ENCODE measurements around the gene OLFM2. TPM values are rescaled to one million over a fixed set of nuclear protein-coding genes. Genes with fewer than 3 reads are reported as not detected.

Gene OLFM2
- total RNA-seq, 1 experiment from 2014 or later = 106 TPM

DNA sequence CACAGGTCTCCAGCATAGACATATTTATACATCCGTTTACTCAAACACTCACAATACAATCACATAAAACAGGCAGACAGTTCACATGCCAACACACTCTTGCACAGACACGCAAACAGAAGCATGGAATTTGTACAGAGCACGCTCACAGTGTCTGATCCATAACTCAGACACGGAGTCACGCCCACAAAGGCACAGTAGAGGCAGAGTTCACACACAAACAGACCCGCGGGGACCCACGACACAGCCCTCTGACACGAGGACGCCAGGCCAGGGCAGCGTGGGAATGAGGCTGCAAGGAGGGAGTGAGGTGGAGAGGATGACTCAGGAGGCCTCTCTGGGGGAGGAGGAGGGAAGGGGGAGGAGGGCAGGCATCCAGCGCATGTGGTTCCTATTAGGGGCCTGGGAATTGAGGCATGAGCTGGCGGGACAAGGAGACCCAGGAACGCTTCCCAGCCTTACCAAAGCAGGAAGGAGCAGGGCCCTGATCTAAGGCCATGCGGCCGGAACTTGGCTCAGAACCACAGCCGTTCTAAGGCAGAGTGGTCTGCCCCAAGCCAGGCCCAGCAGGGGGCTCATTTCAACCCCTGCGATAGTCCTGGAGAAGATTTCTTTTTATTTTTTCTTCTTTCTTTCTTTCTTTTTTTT lies 9.1 kb upstream of the OLFM2 start:
- no peaks in the 10 kb centered on the region for H3K27me3 ChIP-seq (replicated peaks; ENCODE audit: insufficient read depth, low read depth, low read length, poor library complexity)
- POLR2A ChIA-PET (ENCODE audit: low non-redundant PET) = interaction anchor here (0.5 to 0.7 kb wide), 3 partner anchors 55 to 1034 kb away, joined by 3 to 4 read pairs (median 3); no protein-coding TSS in a partner anchor
- H3K27ac ChIP-seq (ENCODE audit: low read depth, low read length, poor library complexity, severe bottlenecking) = peak overlapping the region; percentile 93
- intact Hi-C loops (cut with micrococcal nuclease; ENCODE audit: unreplicated experiment) = no loop called here
- peak; percentile 95 for DNase-seq (ENCODE audit: low spot score)
- CTCF ChIA-PET = interaction anchor here (0.7 to 1.3 kb wide), 3 partner anchors 31 to 82 kb away, joined by 3 to 6 read pairs (median 4); no protein-coding TSS in a partner anchor
- no peaks in the 10 kb centered on the region for H3K36me3 ChIP-seq (ENCODE audit: insufficient read depth, low read length, poor library complexity, severe bottlenecking)
- H3K4me1 ChIP-seq (ENCODE audit: insufficient read depth, low read length, poor library complexity, severe bottlenecking) = peaks cover 21% of the 10 kb centered on the region
- BruUV-seq (replicated peaks) = no TSS peak
- no peak overlapping the region for H3K4me3 ChIP-seq (ENCODE audit: low read depth, low read length, poor library complexity, severe bottlenecking)
- no peaks in the 10 kb centered on the region for H3K9me3 ChIP-seq (ENCODE audit: low read depth, low read length, poor library complexity, severe bottlenecking)
- no peak for TF ChIP-seq EZH2 (IDR thresholded peaks at IDR 0.05; ENCODE audit: borderline replicate concordance, low read depth, low read length, poor library complexity, severe bottlenecking)

DNA sequence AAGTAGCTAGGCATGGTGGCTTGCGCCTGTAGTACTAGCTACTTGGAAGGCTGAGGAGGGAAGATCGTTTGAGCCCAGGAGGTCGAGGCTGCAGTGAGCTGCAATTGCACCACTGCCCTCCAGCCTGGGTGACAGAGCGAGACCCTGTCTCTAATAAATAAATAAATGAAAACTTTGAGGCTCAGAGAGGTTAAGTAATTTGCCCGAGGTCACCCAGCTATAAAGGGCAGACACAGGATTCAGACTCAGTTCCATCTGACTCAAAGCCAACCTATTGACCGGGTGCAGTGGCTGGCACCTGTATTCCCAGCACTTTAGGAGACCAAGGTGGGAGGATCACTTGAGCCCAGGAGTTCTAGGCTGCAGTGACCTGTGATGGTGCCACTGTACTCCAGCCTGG lies 7.4 kb upstream of the OLFM2 start:
- H3K27me3 ChIP-seq (replicated peaks; ENCODE audit: insufficient read depth, low read depth, low read length, poor library complexity) = no peaks in the 10 kb centered on the region
- BruUV-seq (replicated peaks) = no TSS peak
- TF ChIP-seq, protein P1, sequence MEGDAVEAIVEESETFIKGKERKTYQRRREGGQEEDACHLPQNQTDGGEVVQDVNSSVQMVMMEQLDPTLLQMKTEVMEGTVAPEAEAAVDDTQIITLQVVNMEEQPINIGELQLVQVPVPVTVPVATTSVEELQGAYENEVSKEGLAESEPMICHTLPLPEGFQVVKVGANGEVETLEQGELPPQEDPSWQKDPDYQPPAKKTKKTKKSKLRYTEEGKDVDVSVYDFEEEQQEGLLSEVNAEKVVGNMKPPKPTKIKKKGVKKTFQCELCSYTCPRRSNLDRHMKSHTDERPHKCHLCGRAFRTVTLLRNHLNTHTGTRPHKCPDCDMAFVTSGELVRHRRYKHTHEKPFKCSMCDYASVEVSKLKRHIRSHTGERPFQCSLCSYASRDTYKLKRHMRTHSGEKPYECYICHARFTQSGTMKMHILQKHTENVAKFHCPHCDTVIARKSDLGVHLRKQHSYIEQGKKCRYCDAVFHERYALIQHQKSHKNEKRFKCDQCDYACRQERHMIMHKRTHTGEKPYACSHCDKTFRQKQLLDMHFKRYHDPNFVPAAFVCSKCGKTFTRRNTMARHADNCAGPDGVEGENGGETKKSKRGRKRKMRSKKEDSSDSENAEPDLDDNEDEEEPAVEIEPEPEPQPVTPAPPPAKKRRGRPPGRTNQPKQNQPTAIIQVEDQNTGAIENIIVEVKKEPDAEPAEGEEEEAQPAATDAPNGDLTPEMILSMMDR (conservative IDR thresholded peaks at IDR 0.05; ENCODE audit: low read depth, low read length) = no peak
- no peak for TF ChIP-seq EZH2 (IDR thresholded peaks at IDR 0.05; ENCODE audit: borderline replicate concordance, low read depth, low read length, poor library complexity, severe bottlenecking)
- no peaks in the 10 kb centered on the region for H3K36me3 ChIP-seq (ENCODE audit: insufficient read depth, low read length, poor library complexity, severe bottlenecking)
- H3K9me3 ChIP-seq (ENCODE audit: low read depth, low read length, poor library complexity, severe bottlenecking) = no peaks in the 10 kb centered on the region
- no peak for DNase-seq (ENCODE audit: low spot score)
- intact Hi-C loops (cut with micrococcal nuclease; ENCODE audit: unreplicated experiment) = no loop called here
- ChIA-PET POLR2A (ENCODE audit: low non-redundant PET) (no interaction called here), CTCF (no interaction called here)
- H3K4me1 ChIP-seq (ENCODE audit: insufficient read depth, low read length, poor library complexity, severe bottlenecking) = peaks cover 21% of the 10 kb centered on the region
- H3K27ac ChIP-seq (ENCODE audit: low read depth, low read length, poor library complexity, severe bottlenecking) = no peak overlapping the region
- H3K4me3 ChIP-seq (ENCODE audit: low read depth, low read length, poor library complexity, severe bottlenecking) = no peak overlapping the region

DNA sequence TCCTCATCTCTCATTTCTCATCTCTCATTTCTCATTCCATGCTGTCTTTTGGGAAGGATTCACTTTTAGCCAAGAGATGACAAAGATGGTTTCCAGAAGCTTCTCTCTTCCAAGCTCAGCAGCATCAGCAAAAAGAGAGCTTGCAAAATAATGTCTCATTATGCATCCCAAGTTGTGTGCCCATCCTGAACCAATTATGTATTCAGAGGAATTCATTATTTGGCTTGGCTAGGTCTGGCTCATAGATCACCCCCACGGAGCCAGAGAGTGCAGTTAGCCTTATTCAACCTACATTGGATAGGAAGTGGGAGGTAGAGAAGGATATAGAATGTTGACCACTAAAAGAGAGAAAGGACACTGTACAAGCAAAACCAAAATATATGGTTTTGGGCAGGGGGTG lies 5.4 kb upstream of the OLFM2 start:
- Histone ChIP-seq H3K4me3 (ENCODE audit: low read depth, low read length, poor library complexity, severe bottlenecking) (no peak overlapping the region), H3K27me3 (replicated peaks; ENCODE audit: insufficient read depth, low read depth, low read length, poor library complexity) (no peaks in the 10 kb centered on the region), H3K9me3 (ENCODE audit: low read depth, low read length, poor library complexity, severe bottlenecking) (no peaks in the 10 kb centered on the region), H3K27ac (ENCODE audit: low read depth, low read length, poor library complexity, severe bottlenecking) (no peak overlapping the region), H3K36me3 (ENCODE audit: insufficient read depth, low read length, poor library complexity, severe bottlenecking) (no peaks in the 10 kb centered on the region), H3K4me1 (ENCODE audit: insufficient read depth, low read length, poor library complexity, severe bottlenecking) (peaks cover 29% of the 10 kb centered on the region)
- no peak for TF ChIP-seq EZH2 (IDR thresholded peaks at IDR 0.05; ENCODE audit: borderline replicate concordance, low read depth, low read length, poor library complexity, severe bottlenecking)
- TF ChIP-seq, protein P1 (conservative IDR thresholded peaks at IDR 0.05; ENCODE audit: low read depth, low read length) = no peak
- ChIA-PET CTCF (no interaction called here), POLR2A (ENCODE audit: low non-redundant PET) (no interaction called here)
- DNase-seq (ENCODE audit: low spot score) = no peak
- BruUV-seq (replicated peaks) = no TSS peak
- intact Hi-C loops (cut with micrococcal nuclease; ENCODE audit: unreplicated experiment) = no loop called here

DNA sequence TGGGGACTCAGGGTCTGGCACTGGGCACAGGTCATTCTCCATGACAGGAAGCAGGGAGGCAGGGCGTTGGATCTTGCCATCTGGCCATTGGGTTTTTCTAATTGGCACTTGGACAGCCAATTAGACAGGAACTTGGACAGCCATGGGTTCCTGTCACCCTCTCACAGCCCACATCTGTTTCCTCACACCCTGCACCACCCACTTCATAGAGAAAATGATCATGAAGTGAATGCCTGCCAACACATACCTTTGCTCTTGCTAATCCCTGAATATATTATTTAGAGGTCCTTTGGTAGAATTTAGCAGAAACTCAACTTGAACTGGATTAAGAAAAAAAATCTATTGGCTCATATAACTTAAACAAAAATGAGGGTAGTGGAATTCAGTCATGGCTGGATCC lies 4.9 kb upstream of the OLFM2 start:
- CTCF ChIA-PET = no interaction called here
- H3K36me3 ChIP-seq (ENCODE audit: insufficient read depth, low read length, poor library complexity, severe bottlenecking) = no peaks in the 10 kb centered on the region
- BruUV-seq (replicated peaks) = no TSS peak

More for the DNA sequence above, 4.9 kb upstream of the OLFM2 start:
- no peak for TF ChIP-seq EZH2 (IDR thresholded peaks at IDR 0.05; ENCODE audit: borderline replicate concordance, low read depth, low read length, poor library complexity, severe bottlenecking)
- TF ChIP-seq, protein P1 (conservative IDR thresholded peaks at IDR 0.05; ENCODE audit: low read depth, low read length) = no peak
- Histone ChIP-seq H3K27me3 (replicated peaks; ENCODE audit: insufficient read depth, low read depth, low read length, poor library complexity) (no peaks in the 10 kb centered on the region), H3K9me3 (ENCODE audit: low read depth, low read length, poor library complexity, severe bottlenecking) (no peaks in the 10 kb centered on the region), H3K4me1 (ENCODE audit: insufficient read depth, low read length, poor library complexity, severe bottlenecking) (peaks cover 28% of the 10 kb centered on the region), H3K27ac (ENCODE audit: low read depth, low read length, poor library complexity, severe bottlenecking) (no peak overlapping the region), H3K4me3 (ENCODE audit: low read depth, low read length, poor library complexity, severe bottlenecking) (no peak overlapping the region)
- POLR2A ChIA-PET (ENCODE audit: low non-redundant PET) = no interaction called here
- DNase-seq (ENCODE audit: low spot score) = no peak
- intact Hi-C loops (cut with micrococcal nuclease; ENCODE audit: unreplicated experiment) = no loop called here
